GM19035 (cell line): ENCODE results near the gene ZNF763.
A peak's percentile ranks its signal among the peaks of the same experiment; 100 is the strongest.
"Not testable (repeated sequence)": the region's sequence is repeated elsewhere in the genome, so short reads cannot be mapped to it uniquely, and the experiment has no call there.

Source experiments
- ATAC-seq: cut with Tn5 transposase; IDR thresholded peaks from one replicate; pipeline ENCODE4 v1.9.1; 2021; ENCODE audit not compliant: unreplicated experiment

The ZNF763 gene

GRCh38 chr19:11964858-11965645 lies at the start of gene ZNF763:
ZNF763 (plus strand) TSS chr19:11965040; CDS start chr19:11965209, 169 bp downstream.
- ATAC-seq = peak; percentile 83

- ATAC-seq = no peak
Observed at GRCh38 chr19:11921852-11922495, 42.9 kb upstream of the ZNF763 start.

- ATAC-seq = peak; percentile 83
Observed at GRCh38 chr19:11924886-11925650, 39.8 kb upstream of the ZNF763 start, which contains the start of gene ZNF700. ZNF700 (plus strand) TSS chr19:11925107; CDS start chr19:11925211, 104 bp downstream.

GRCh38 chr19:11925651-11926187 lies 39.1 kb upstream of the ZNF763 start:
- not testable (repeated sequence) for ATAC-seq

- no peak for ATAC-seq
Observed at GRCh38 chr19:11927227-11927626, 37.6 kb upstream of the ZNF763 start.

- no peak for ATAC-seq
Observed at GRCh38 chr19:11931051-11931450, 33.8 kb upstream of the ZNF763 start.

- ATAC-seq = no peak
Observed at GRCh38 chr19:11931513-11931912, 33.3 kb upstream of the ZNF763 start.

GRCh38 chr19:11935829-11936228 lies 29.0 kb upstream of the ZNF763 start:
- not testable (repeated sequence) for ATAC-seq

- ATAC-seq = not testable (repeated sequence)
Observed at GRCh38 chr19:11938383-11938782, 26.5 kb upstream of the ZNF763 start.

- not testable (repeated sequence) for ATAC-seq
Observed at GRCh38 chr19:11941361-11941887, 23.4 kb upstream of the ZNF763 start.

GRCh38 chr19:11942008-11942842 lies 22.6 kb upstream of the ZNF763 start:
- no peak for ATAC-seq

- ATAC-seq = no peak
Observed at GRCh38 chr19:11942843-11943108, 22.1 kb upstream of the ZNF763 start.

- no peak for ATAC-seq
Observed at GRCh38 chr19:11944656-11945055, 20.2 kb upstream of the ZNF763 start.

- no peak for ATAC-seq
Observed at GRCh38 chr19:11948646-11949045, 16.2 kb upstream of the ZNF763 start.

- no peak for ATAC-seq
Observed at GRCh38 chr19:11949201-11949600, 15.6 kb upstream of the ZNF763 start.

GRCh38 chr19:11949614-11950080 lies 15.2 kb upstream of the ZNF763 start:
- ATAC-seq = not testable (repeated sequence)

GRCh38 chr19:11950312-11950711 lies 14.5 kb upstream of the ZNF763 start:
- ATAC-seq = no peak

GRCh38 chr19:11963566-11964355 lies 1.1 kb upstream of the ZNF763 start:
- no peak for ATAC-seq

- ATAC-seq = no peak
Observed at GRCh38 chr19:11964496-11964857, 363 bp upstream of the ZNF763 start.
